Measurements from ENCODE around the gene POMC.
A peak's percentile ranks its signal among the peaks of the same experiment; 100 is the strongest.
"Not testable (repeated sequence)": the region's sequence is repeated elsewhere in the genome, so short reads cannot be mapped to it uniquely, and the experiment has no call there.

The POMC gene

DNA sequence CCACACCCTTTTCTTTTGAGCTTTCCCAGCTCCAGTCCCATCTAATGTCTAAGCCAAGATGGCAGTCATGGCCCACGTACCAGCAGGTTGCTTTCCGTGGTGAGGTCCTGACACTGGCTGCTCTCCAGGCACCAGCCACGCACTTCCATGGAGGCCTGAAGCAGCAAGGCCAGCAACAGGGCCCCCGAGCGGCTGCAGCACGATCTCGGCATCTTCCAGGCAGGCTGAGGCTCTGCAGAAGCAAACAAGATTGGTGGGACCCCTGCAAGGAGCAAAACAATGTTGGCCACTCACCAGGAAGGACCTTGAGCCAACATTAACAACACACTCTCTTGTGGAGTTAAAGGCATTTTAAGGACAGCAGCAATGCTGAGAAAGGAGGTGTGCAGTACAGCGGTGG is 3.8 kb downstream of the POMC start:
- no peak for DNase-seq
- Histone ChIP-seq H3K27ac (ENCODE audit: insufficient read depth, low read length, poor library complexity, severe bottlenecking) (no peak overlapping the region), H3K9me3 (ENCODE audit: control insufficient read depth, low read length) (no peaks in the 10 kb centered on the region), H3K27me3 (replicated peaks; ENCODE audit: control insufficient read depth, insufficient read depth, low read length, poor library complexity, severe bottlenecking) (peaks cover 4% of the 10 kb centered on the region), H3K36me3 (ENCODE audit: control insufficient read depth, insufficient read depth, low read length) (no peaks in the 10 kb centered on the region), H3K4me1 (ENCODE audit: control insufficient read depth, insufficient read depth, low read length, poor library complexity, severe bottlenecking) (peaks cover 4% of the 10 kb centered on the region), H3K4me3 (ENCODE audit: insufficient read depth, low read depth, low read length, poor library complexity, severe bottlenecking) (no peak overlapping the region)

DNA sequence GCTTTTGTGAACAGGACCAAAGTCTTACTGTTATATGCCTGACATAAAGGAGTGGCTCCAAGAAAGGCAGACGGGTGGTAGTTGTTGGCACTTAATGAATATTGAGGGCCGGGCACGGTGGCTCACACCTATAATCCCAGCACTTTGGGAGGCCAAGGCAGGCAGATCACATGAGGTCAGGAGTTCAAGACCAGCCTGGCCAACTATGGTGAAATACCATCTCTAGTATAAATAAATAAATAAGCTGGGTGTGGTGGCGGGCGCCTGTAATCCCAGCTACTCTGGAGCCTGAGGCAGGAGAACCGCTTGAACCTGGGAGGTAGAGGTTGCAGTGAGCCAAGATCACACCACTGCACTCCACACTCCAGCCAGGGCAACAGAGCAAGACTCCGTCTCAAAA is 6.3 kb downstream of the POMC start:
- H3K9me3 ChIP-seq (ENCODE audit: control insufficient read depth, low read length); H3K4me1 ChIP-seq (ENCODE audit: control insufficient read depth, insufficient read depth, low read length, poor library complexity, severe bottlenecking); H3K36me3 ChIP-seq (ENCODE audit: control insufficient read depth, insufficient read depth, low read length); DNase-seq; H3K27ac ChIP-seq (ENCODE audit: insufficient read depth, low read length, poor library complexity, severe bottlenecking); H3K27me3 ChIP-seq (replicated peaks; ENCODE audit: control insufficient read depth, insufficient read depth, low read length, poor library complexity, severe bottlenecking); H3K4me3 ChIP-seq (ENCODE audit: insufficient read depth, low read depth, low read length, poor library complexity, severe bottlenecking): not testable (repeated sequence)

DNA sequence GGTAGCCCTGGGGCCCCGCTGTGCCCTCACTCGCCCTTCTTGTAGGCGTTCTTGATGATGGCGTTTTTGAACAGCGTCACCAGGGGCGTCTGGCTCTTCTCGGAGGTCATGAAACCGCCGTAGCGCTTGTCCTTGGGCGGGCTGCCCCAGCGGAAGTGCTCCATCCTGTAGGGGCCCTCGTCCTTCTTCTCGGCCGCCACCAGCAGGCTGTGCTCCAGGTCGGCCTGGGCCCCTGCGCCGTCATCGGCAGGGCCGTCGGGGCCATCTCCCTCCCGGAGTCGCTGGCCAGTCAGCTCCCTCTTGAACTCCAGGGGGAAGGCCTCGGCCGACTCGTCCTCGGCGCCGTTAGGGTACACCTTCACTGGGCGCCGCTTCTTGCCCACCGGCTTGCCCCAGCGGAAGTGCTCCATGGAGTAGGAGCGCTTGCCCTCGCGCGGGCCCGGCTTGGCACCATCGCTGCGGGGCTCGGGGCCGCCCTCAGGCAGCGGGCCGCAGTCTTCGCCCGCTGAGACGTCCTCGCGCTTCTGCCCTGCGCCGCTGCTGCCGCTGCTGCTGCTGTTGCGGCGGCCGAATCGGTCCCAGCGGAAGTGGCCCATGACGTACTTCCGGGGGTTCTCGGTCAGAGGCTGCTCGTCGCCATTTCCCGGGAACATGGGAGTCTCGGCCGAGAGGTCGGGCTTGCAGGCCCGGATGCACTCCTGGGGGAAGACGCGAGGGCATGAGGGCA is 7.2 kb downstream of the POMC start:
- no peaks in the 10 kb centered on the region for H3K36me3 ChIP-seq (ENCODE audit: control insufficient read depth, insufficient read depth, low read length)
- H3K9me3 ChIP-seq (ENCODE audit: control insufficient read depth, low read length) = no peaks in the 10 kb centered on the region
- peak overlapping the region; percentile 33 for H3K27ac ChIP-seq (ENCODE audit: insufficient read depth, low read length, poor library complexity, severe bottlenecking)
- no peaks in the 10 kb centered on the region for H3K27me3 ChIP-seq (replicated peaks; ENCODE audit: control insufficient read depth, insufficient read depth, low read length, poor library complexity, severe bottlenecking)
- H3K4me3 ChIP-seq (ENCODE audit: insufficient read depth, low read depth, low read length, poor library complexity, severe bottlenecking) = peak overlapping the region; percentile 31
- DNase-seq = peak; percentile 35 to 64 (median 55)
- H3K4me1 ChIP-seq (ENCODE audit: control insufficient read depth, insufficient read depth, low read length, poor library complexity, severe bottlenecking) = no peaks in the 10 kb centered on the region

GRCh38 chr2:25160376-25160775 is 8.0 kb downstream of the POMC start:
- Histone ChIP-seq H3K4me1 (ENCODE audit: control insufficient read depth, insufficient read depth, low read length, poor library complexity, severe bottlenecking) (no peaks in the 10 kb centered on the region), H3K27me3 (replicated peaks; ENCODE audit: control insufficient read depth, insufficient read depth, low read length, poor library complexity, severe bottlenecking) (no peaks in the 10 kb centered on the region), H3K9me3 (ENCODE audit: control insufficient read depth, low read length) (no peaks in the 10 kb centered on the region), H3K36me3 (ENCODE audit: control insufficient read depth, insufficient read depth, low read length) (no peaks in the 10 kb centered on the region), H3K4me3 (ENCODE audit: insufficient read depth, low read depth, low read length, poor library complexity, severe bottlenecking) (no peak overlapping the region), H3K27ac (ENCODE audit: insufficient read depth, low read length, poor library complexity, severe bottlenecking) (no peak overlapping the region)
- no peak for DNase-seq

- no peaks in the 10 kb centered on the region for H3K9me3 ChIP-seq (ENCODE audit: control insufficient read depth, low read length)
- H3K4me1 ChIP-seq (ENCODE audit: control insufficient read depth, insufficient read depth, low read length, poor library complexity, severe bottlenecking) = no peaks in the 10 kb centered on the region
- H3K27ac ChIP-seq (ENCODE audit: insufficient read depth, low read length, poor library complexity, severe bottlenecking) = no peak overlapping the region
- no peak overlapping the region for H3K4me3 ChIP-seq (ENCODE audit: insufficient read depth, low read depth, low read length, poor library complexity, severe bottlenecking)
- no peaks in the 10 kb centered on the region for H3K27me3 ChIP-seq (replicated peaks; ENCODE audit: control insufficient read depth, insufficient read depth, low read length, poor library complexity, severe bottlenecking)
- H3K36me3 ChIP-seq (ENCODE audit: control insufficient read depth, insufficient read depth, low read length) = no peaks in the 10 kb centered on the region
- DNase-seq = no peak
These were observed 8.4 kb downstream of the POMC start for GRCh38 chr2:25159949-25160348.

DNA sequence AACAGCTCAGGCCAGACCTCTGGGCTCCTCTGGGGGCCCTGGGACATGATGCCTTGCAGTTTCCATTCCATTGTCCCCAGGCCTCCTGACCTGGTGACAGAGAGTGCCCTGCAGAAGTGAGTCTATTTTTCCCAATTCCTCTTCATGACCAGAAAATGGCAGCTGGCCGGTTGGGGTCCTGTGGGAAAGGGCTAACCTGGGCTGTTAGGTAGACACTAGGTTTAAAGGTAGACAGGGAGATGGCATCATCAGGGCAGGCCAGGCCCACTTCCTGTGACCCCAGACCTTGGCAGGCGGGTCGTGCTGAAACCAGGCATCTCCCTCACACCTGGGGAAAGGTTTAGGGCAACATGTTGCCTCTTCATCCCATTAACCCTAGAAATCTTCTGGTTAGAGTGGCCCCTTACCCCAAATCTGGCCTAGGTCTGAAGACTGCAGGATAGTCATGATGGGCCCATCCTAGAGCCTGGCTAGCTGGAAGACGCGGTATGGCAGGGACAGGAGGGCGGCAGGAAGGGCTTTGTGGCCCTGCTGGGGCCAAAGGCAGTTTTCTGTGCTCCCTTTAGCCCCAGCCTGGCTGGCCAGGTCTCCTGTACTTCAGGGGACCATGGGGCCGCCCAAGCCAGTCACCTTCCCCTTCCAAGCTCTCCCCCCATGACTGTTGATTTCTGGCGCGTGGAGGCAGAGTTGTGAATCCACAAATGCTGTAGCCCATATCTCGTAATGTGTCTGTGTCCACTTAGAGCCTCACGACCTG is 10.1 kb downstream of the POMC start:
- Histone ChIP-seq H3K27ac (ENCODE audit: insufficient read depth, low read length, poor library complexity, severe bottlenecking) (no peak overlapping the region), H3K36me3 (ENCODE audit: control insufficient read depth, insufficient read depth, low read length) (no peaks in the 10 kb centered on the region), H3K27me3 (replicated peaks; ENCODE audit: control insufficient read depth, insufficient read depth, low read length, poor library complexity, severe bottlenecking) (no peaks in the 10 kb centered on the region), H3K9me3 (ENCODE audit: control insufficient read depth, low read length) (no peaks in the 10 kb centered on the region), H3K4me3 (ENCODE audit: insufficient read depth, low read depth, low read length, poor library complexity, severe bottlenecking) (no peak overlapping the region), H3K4me1 (ENCODE audit: control insufficient read depth, insufficient read depth, low read length, poor library complexity, severe bottlenecking) (no peaks in the 10 kb centered on the region)
- DNase-seq = no peak

- no peak overlapping the region for H3K4me3 ChIP-seq (ENCODE audit: insufficient read depth, low read depth, low read length, poor library complexity, severe bottlenecking)
- H3K4me1 ChIP-seq (ENCODE audit: control insufficient read depth, insufficient read depth, low read length, poor library complexity, severe bottlenecking) = no peaks in the 10 kb centered on the region
- DNase-seq = no peak
- H3K36me3 ChIP-seq (ENCODE audit: control insufficient read depth, insufficient read depth, low read length) = no peaks in the 10 kb centered on the region
- H3K27ac ChIP-seq (ENCODE audit: insufficient read depth, low read length, poor library complexity, severe bottlenecking) = no peak overlapping the region
- H3K27me3 ChIP-seq (replicated peaks; ENCODE audit: control insufficient read depth, insufficient read depth, low read length, poor library complexity, severe bottlenecking) = no peaks in the 10 kb centered on the region
- no peaks in the 10 kb centered on the region for H3K9me3 ChIP-seq (ENCODE audit: control insufficient read depth, low read length)
These were observed 13.0 kb downstream of the POMC start for GRCh38 chr2:25155401-25155800.

- no peak for DNase-seq
- H3K36me3 ChIP-seq (ENCODE audit: control insufficient read depth, insufficient read depth, low read length) = no peaks in the 10 kb centered on the region
- no peaks in the 10 kb centered on the region for H3K9me3 ChIP-seq (ENCODE audit: control insufficient read depth, low read length)
- no peak overlapping the region for H3K4me3 ChIP-seq (ENCODE audit: insufficient read depth, low read depth, low read length, poor library complexity, severe bottlenecking)
- no peaks in the 10 kb centered on the region for H3K4me1 ChIP-seq (ENCODE audit: control insufficient read depth, insufficient read depth, low read length, poor library complexity, severe bottlenecking)
- no peaks in the 10 kb centered on the region for H3K27me3 ChIP-seq (replicated peaks; ENCODE audit: control insufficient read depth, insufficient read depth, low read length, poor library complexity, severe bottlenecking)
- H3K27ac ChIP-seq (ENCODE audit: insufficient read depth, low read length, poor library complexity, severe bottlenecking) = no peak overlapping the region
These were observed 16.7 kb downstream of the POMC start for GRCh38 chr2:25151718-25152117.

- H3K36me3 ChIP-seq (ENCODE audit: control insufficient read depth, insufficient read depth, low read length); H3K4me3 ChIP-seq (ENCODE audit: insufficient read depth, low read depth, low read length, poor library complexity, severe bottlenecking); H3K27ac ChIP-seq (ENCODE audit: insufficient read depth, low read length, poor library complexity, severe bottlenecking); DNase-seq; H3K27me3 ChIP-seq (replicated peaks; ENCODE audit: control insufficient read depth, insufficient read depth, low read length, poor library complexity, severe bottlenecking); H3K9me3 ChIP-seq (ENCODE audit: control insufficient read depth, low read length); H3K4me1 ChIP-seq (ENCODE audit: control insufficient read depth, insufficient read depth, low read length, poor library complexity, severe bottlenecking): not testable (repeated sequence)
These were observed 17.4 kb downstream of the POMC start for GRCh38 chr2:25150993-25151392.

DNA sequence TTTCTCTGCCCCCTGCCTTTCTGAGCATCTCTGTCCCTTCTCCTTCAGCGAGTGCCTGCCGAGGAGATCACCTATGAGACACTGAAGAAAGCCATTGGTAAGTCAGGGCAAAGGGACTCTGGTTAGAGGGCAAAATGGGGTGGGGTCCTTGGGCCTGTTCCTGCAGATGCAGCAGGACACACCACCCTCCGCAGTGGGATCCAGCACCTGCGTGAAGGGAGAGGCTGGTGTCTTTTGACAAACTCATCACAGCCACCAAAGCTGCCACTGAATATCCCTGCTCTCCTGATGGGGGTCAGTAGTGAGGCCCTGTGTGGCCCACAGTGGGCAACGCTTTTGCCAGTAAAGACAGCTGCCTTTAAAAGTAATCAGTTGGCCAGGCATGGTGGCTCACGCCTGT is 18.7 kb downstream of the POMC start:
- no peak overlapping the region for H3K4me3 ChIP-seq (ENCODE audit: insufficient read depth, low read depth, low read length, poor library complexity, severe bottlenecking)
- H3K4me1 ChIP-seq (ENCODE audit: control insufficient read depth, insufficient read depth, low read length, poor library complexity, severe bottlenecking) = no peaks in the 10 kb centered on the region
- H3K9me3 ChIP-seq (ENCODE audit: control insufficient read depth, low read length) = no peaks in the 10 kb centered on the region
- no peak for DNase-seq
- no peak overlapping the region for H3K27ac ChIP-seq (ENCODE audit: insufficient read depth, low read length, poor library complexity, severe bottlenecking)
- H3K36me3 ChIP-seq (ENCODE audit: control insufficient read depth, insufficient read depth, low read length) = no peaks in the 10 kb centered on the region
- no peaks in the 10 kb centered on the region for H3K27me3 ChIP-seq (replicated peaks; ENCODE audit: control insufficient read depth, insufficient read depth, low read length, poor library complexity, severe bottlenecking)
